CD4-positive, CD25-positive, alpha-beta regulatory T cell (primary cell): ENCODE results near the gene ACSL3. TPM values are rescaled to one million over a fixed set of nuclear protein-coding genes. Genes with fewer than 3 reads are reported as not detected.

Experiments used
- ATAC-seq, 2 donors: fragments of 150-1000 bp; cut with Tn5 transposase; one replicate each; pipeline ENCODE4 v1.10.0; 2021; ENCODE audit warnings: low read depth in 2 of 2, moderate number of reproducible peaks in 2 of 2, moderate library complexity in 1 of 2
- DNase-seq, 3 donors: peaks; one replicate each; pipeline versions ENCODE4 v3.0.0 to v3.0.0-alpha.2; 2012 to 2022; ENCODE audit warnings: mixed read lengths in 1 of 3
- H3K27ac ChIP-seq: one replicate; pipeline ENCODE4 v1.7.0; 2013; ENCODE audit warnings: mild to moderate bottlenecking, low read length; ENCODE audit not compliant: insufficient read depth, poor library complexity, severe bottlenecking
- H3K27me3 ChIP-seq: one replicate; pipeline ENCODE4 v1.7.0; 2013; ENCODE audit warnings: low read length; ENCODE audit not compliant: control insufficient read depth, insufficient read depth
- H3K36me3 ChIP-seq: one replicate; pipeline ENCODE4 v1.7.0; 2013; ENCODE audit warnings: mild to moderate bottlenecking, low read length, moderate library complexity; ENCODE audit not compliant: control insufficient read depth, insufficient read depth
- H3K4me1 ChIP-seq: 2 replicates; pipeline ENCODE4 v1.7.0; 2013; ENCODE audit warnings: mild to moderate bottlenecking, low read length; ENCODE audit not compliant: insufficient read depth, control insufficient read depth, poor library complexity, severe bottlenecking
- H3K4me3 ChIP-seq: one replicate; pipeline ENCODE4 v1.7.0; 2013; ENCODE audit warnings: low read depth, mild to moderate bottlenecking, low read length, moderate library complexity
- H3K9me3 ChIP-seq, 2 experiments: 1 replicate in 1 of 2; 2 replicates in 1 of 2; pipeline ENCODE4 v1.7.0; 2013; ENCODE audit warnings: low read length in 2 of 2, mild to moderate bottlenecking in 1 of 2, moderate library complexity in 1 of 2; ENCODE audit not compliant: control insufficient read depth in 2 of 2
- H3K27ac Mint-ChIP-seq, 3 donors: one replicate each; pipeline ENCODE4 v1.8.0; 2020 to 2022; ENCODE audit warnings: mild to moderate bottlenecking in 3 of 3, mixed read lengths in 3 of 3, moderate library complexity in 2 of 3
- H3K27me3 Mint-ChIP-seq: one replicate; pipeline ENCODE4 v1.8.0; 2022; ENCODE audit warnings: mild to moderate bottlenecking, mixed read lengths
- H3K36me3 Mint-ChIP-seq: one replicate; pipeline ENCODE4 v1.8.0; 2020; ENCODE audit warnings: mixed read lengths
- H3K4me1 Mint-ChIP-seq, 4 donors: one replicate each; pipeline ENCODE4 v1.8.0; 2020 to 2022; ENCODE audit warnings: mixed read lengths in 4 of 4, mild to moderate bottlenecking in 1 of 4
- H3K4me3 Mint-ChIP-seq, 4 donors: one replicate each; pipeline ENCODE4 v1.8.0; 2020 to 2022; ENCODE audit warnings: mild to moderate bottlenecking in 4 of 4, mixed read lengths in 4 of 4, moderate library complexity in 3 of 4
- H3K9me3 Mint-ChIP-seq, 7 donors: one replicate each; pipeline ENCODE4 v1.8.0; 2020 to 2022; ENCODE audit warnings: mixed read lengths in 7 of 7, mild to moderate bottlenecking in 3 of 7, moderate library complexity in 2 of 7
- polyA plus RNA-seq, 4 donors: library from polyadenylated mRNA; unstranded; fragments of 300-500 nt; fragmentation: Illumina TruSeq; gene quantifications; one replicate each; pipeline ENCODE4 v1.2.3, GENCODE V29; 2021
- total RNA-seq: library from RNA; stranded (reverse); gene quantifications from one replicate; pipeline ENCODE4 v1.2.3, GENCODE V29; 2022

The ACSL3 gene
- total and polyA plus RNA-seq, 5 donors from 2014 or later, result 20.1 to 60.0 (median 30.3) TPM

- Mint-ChIP-seq H3K36me3 (peaks cover under 1% of the 10 kb centered on the region), H3K4me3 (no peak overlapping the region), H3K4me1 (no peaks in the 10 kb centered on the region), H3K27me3 (no peaks in the 10 kb centered on the region), H3K9me3 (peaks cover 0 to 1% (median 0%) of the 10 kb centered on the region in 7 donors), H3K27ac (no peak overlapping the region)
- Histone ChIP-seq H3K27ac (no peak overlapping the region), H3K36me3 (no peaks in the 10 kb centered on the region), H3K9me3 (no peaks in the 10 kb centered on the region), H3K4me3 (no peak overlapping the region), H3K4me1 (no peaks in the 10 kb centered on the region), H3K27me3 (no peaks in the 10 kb centered on the region)
- ATAC-seq, result no peak
- no peak for DNase-seq
Measured at GRCh38 chr2:222946700-222947287, 86.0 kb downstream of the ACSL3 start.

- Histone ChIP-seq H3K27ac (no peak overlapping the region), H3K9me3 (no peaks in the 10 kb centered on the region), H3K27me3 (no peaks in the 10 kb centered on the region), H3K4me3 (no peak overlapping the region), H3K4me1 (no peaks in the 10 kb centered on the region), H3K36me3 (no peaks in the 10 kb centered on the region)
- no peaks in the 10 kb centered on the region for H3K4me1 Mint-ChIP-seq
- no peak overlapping the region for H3K4me3 Mint-ChIP-seq
- ATAC-seq (no peak), DNase-seq (no peak)
- no peaks in the 10 kb centered on the region for H3K36me3 Mint-ChIP-seq
- no peak overlapping the region for H3K27ac Mint-ChIP-seq
- H3K27me3 Mint-ChIP-seq, result no peaks in the 10 kb centered on the region
- peaks cover 0 to 2% (median 0%) of the 10 kb centered on the region in 7 donors for H3K9me3 Mint-ChIP-seq
Measured at GRCh38 chr2:222949073-222949472, 88.2 kb downstream of the ACSL3 start.

- no peak overlapping the region for H3K4me3 Mint-ChIP-seq
- Histone ChIP-seq H3K9me3 (no peaks in the 10 kb centered on the region), H3K27ac (no peak overlapping the region), H3K4me3 (no peak overlapping the region), H3K36me3 (no peaks in the 10 kb centered on the region), H3K4me1 (no peaks in the 10 kb centered on the region), H3K27me3 (no peaks in the 10 kb centered on the region)
- peaks cover 4% of the 10 kb centered on the region for H3K27me3 Mint-ChIP-seq
- H3K27ac Mint-ChIP-seq, result no peak overlapping the region
- peaks cover 0 to 2% (median 0%) of the 10 kb centered on the region in 7 donors for H3K9me3 Mint-ChIP-seq
- H3K36me3 Mint-ChIP-seq, result no peaks in the 10 kb centered on the region
- ATAC-seq (no peak), DNase-seq (no peak)
- no peaks in the 10 kb centered on the region for H3K4me1 Mint-ChIP-seq
Measured at GRCh38 chr2:222949690-222950323, 89.0 kb downstream of the ACSL3 start.

GRCh38 chr2:222950638-222951285 is 89.9 kb downstream of the ACSL3 start:
- Histone ChIP-seq H3K36me3 (no peaks in the 10 kb centered on the region), H3K4me1 (no peaks in the 10 kb centered on the region), H3K4me3 (no peak overlapping the region), H3K27me3 (peaks cover 1% of the 10 kb centered on the region), H3K9me3 (no peaks in the 10 kb centered on the region), H3K27ac (no peak overlapping the region)
- Mint-ChIP-seq H3K4me3 (no peak overlapping the region), H3K36me3 (no peaks in the 10 kb centered on the region), H3K27me3 (peaks cover 4% of the 10 kb centered on the region), H3K9me3 (peaks cover 0 to 2% (median 0%) of the 10 kb centered on the region in 7 donors), H3K27ac (no peak overlapping the region), H3K4me1 (no peaks in the 10 kb centered on the region)
- DNase-seq, result no peak
- no peak for ATAC-seq

GRCh38 chr2:222952204-222952603 is 91.4 kb downstream of the ACSL3 start:
- no peak overlapping the region for H3K4me3 ChIP-seq
- H3K4me3 Mint-ChIP-seq, result no peak overlapping the region
- ATAC-seq, result no peak
- no peak for DNase-seq
- no peak overlapping the region for H3K27ac Mint-ChIP-seq
- no peaks in the 10 kb centered on the region for H3K4me1 ChIP-seq
- H3K9me3 ChIP-seq, result no peaks in the 10 kb centered on the region
- peaks cover 2% of the 10 kb centered on the region for H3K27me3 ChIP-seq
- no peaks in the 10 kb centered on the region for H3K36me3 ChIP-seq
- H3K9me3 Mint-ChIP-seq, result peaks cover 0 to 2% (median 0%) of the 10 kb centered on the region in 7 donors
- no peak overlapping the region for H3K27ac ChIP-seq
- H3K27me3 Mint-ChIP-seq, result peaks cover 11% of the 10 kb centered on the region
- H3K4me1 Mint-ChIP-seq, result no peaks in the 10 kb centered on the region
- no peaks in the 10 kb centered on the region for H3K36me3 Mint-ChIP-seq

- Histone ChIP-seq H3K27ac (no peak overlapping the region), H3K9me3 (no peaks in the 10 kb centered on the region), H3K36me3 (no peaks in the 10 kb centered on the region), H3K4me3 (no peak overlapping the region), H3K27me3 (peaks cover 7% of the 10 kb centered on the region), H3K4me1 (no peaks in the 10 kb centered on the region)
- H3K36me3 Mint-ChIP-seq, result no peaks in the 10 kb centered on the region
- DNase-seq, result no peak
- peaks cover 13% of the 10 kb centered on the region for H3K27me3 Mint-ChIP-seq
- H3K9me3 Mint-ChIP-seq, result peaks cover 0 to 2% (median 0%) of the 10 kb centered on the region in 7 donors
- no peaks in the 10 kb centered on the region for H3K4me1 Mint-ChIP-seq
- no peak for ATAC-seq
- no peak overlapping the region for H3K4me3 Mint-ChIP-seq
- no peak overlapping the region for H3K27ac Mint-ChIP-seq
Measured at GRCh38 chr2:222955008-222955407, 94.2 kb downstream of the ACSL3 start.

GRCh38 chr2:222959358-222959757 is 98.5 kb downstream of the ACSL3 start:
- Mint-ChIP-seq H3K4me3 (no peak overlapping the region), H3K27ac (no peak overlapping the region), H3K36me3 (no peaks in the 10 kb centered on the region), H3K27me3 (peaks cover 15% of the 10 kb centered on the region), H3K4me1 (no peaks in the 10 kb centered on the region), H3K9me3 (peaks cover 0 to 2% (median 0%) of the 10 kb centered on the region in 7 donors)
- DNase-seq (no peak), ATAC-seq (no peak)
- Histone ChIP-seq H3K9me3 (no peaks in the 10 kb centered on the region), H3K4me1 (no peaks in the 10 kb centered on the region), H3K4me3 (no peak overlapping the region), H3K27ac (no peak overlapping the region), H3K27me3 (peaks cover 10% of the 10 kb centered on the region), H3K36me3 (no peaks in the 10 kb centered on the region)
